Fibroblast of villous mesenchyme (primary cell): ENCODE data around the gene KASH5. TPM values are rescaled to one million over a fixed set of nuclear protein-coding genes. Genes with fewer than 3 reads are reported as not detected.
"Not testable (repeated sequence)": the region's sequence is repeated elsewhere in the genome, so short reads cannot be mapped to it uniquely, and the experiment has no call there.

Experiments used
- DNase-seq: peaks from one replicate; pipeline ENCODE4 v3.0.0-alpha.2; 2010; ENCODE audit warnings: low read depth
- H3K4me3 ChIP-seq: 2 replicates; pipeline ENCODE4 v1.5.1; 2011; ENCODE audit warnings: low read depth, mild to moderate bottlenecking, low read length
- CTCF ChIP-seq: IDR thresholded peaks from 2 replicates; pipeline ENCODE4 v1.5.1; 2012; ENCODE audit warnings: low read depth, mild to moderate bottlenecking, low read length; ENCODE audit not compliant: insufficient read depth
- total RNA-seq: library from RNA; depleted of rRNA; stranded (reverse); fragments of >200 nt; gene quantifications from 2 replicates; pipeline ENCODE4 v1.2.3, GENCODE V29; 2012

Gene KASH5
- total RNA-seq, 1 donor = not detected

- TF ChIP-seq CTCF = no peak
- peak; percentile 87 for DNase-seq
- peak overlapping the region; percentile 76 for H3K4me3 ChIP-seq
Observed at GRCh38 chr19:49442771-49443365, 54.8 kb downstream of the KASH5 start.

GRCh38 chr19:49443366-49444099 is 55.5 kb downstream of the KASH5 start:
- H3K4me3 ChIP-seq = peak overlapping the region; percentile 76
- peak; percentile 93 for DNase-seq
- TF ChIP-seq CTCF = peak; percentile 81

GRCh38 chr19:49444100-49444700 is 56.2 kb downstream of the KASH5 start:
- DNase-seq, H3K4me3 ChIP-seq: not testable (repeated sequence)

GRCh38 chr19:49445997-49446396 is 57.9 kb downstream of the KASH5 start:
- DNase-seq = no peak
- H3K4me3 ChIP-seq = no peak overlapping the region
- no peak for TF ChIP-seq CTCF

GRCh38 chr19:49447485-49448431 is 59.7 kb downstream of the KASH5 start:
- no peak for TF ChIP-seq CTCF
- H3K4me3 ChIP-seq = no peak overlapping the region
- peak; percentile 33 for DNase-seq

- DNase-seq = no peak
- H3K4me3 ChIP-seq = no peak overlapping the region
Observed at GRCh38 chr19:49448432-49448786, 60.4 kb downstream of the KASH5 start.

More at GRCh38 chr19:49448432-49448786, 60.4 kb downstream of the KASH5 start:
- no peak for TF ChIP-seq CTCF
